HCT116 (cell line): ENCODE results near the gene ZFPL1. TPM values are rescaled to one million over a fixed set of nuclear protein-coding genes. Genes with fewer than 3 reads are reported as not detected.

Source experiments
- ATAC-seq: fragments of 200-7000 bp; cut with Tn5 transposase; 2 replicates; pipeline ENCODE4 v1.9.1; 2020; ENCODE audit warnings: mild to moderate bottlenecking, moderate library complexity
- BruUV-seq: library from RNA; stranded (reverse); fragments of 400-500 nt; replicated peaks from 2 replicates; lab custom pipeline; 2021; lab: Mats Ljungman, UMichigan
- CTCF ChIA-PET: fragments of 300-600 bp; sonication (Branson Sonifier 250); formaldehyde crosslinking; loops from one replicate; lab custom pipeline; 2021; ENCODE audit warnings: antibody characterized with exemption; lab: Charles Lee
- POLR2A ChIA-PET: fragments of 300-600, 350-600 bp; sonication (Branson Sonifier 250); formaldehyde crosslinking; loops from one replicate; lab custom pipeline; 2021; ENCODE audit warnings: antibody characterized with exemption; lab: Charles Lee
- RAD21 ChIA-PET, 2 experiments: fragments of 300-600 bp; sonication (Branson Sonifier 250); formaldehyde crosslinking; loops; one replicate each; lab custom pipeline; 2023; ENCODE audit warnings: low total read pairs in 2 of 2; ENCODE audit not compliant: uncharacterized antibody in 2 of 2, unreplicated experiment in 2 of 2, low non-redundant PET in 1 of 2; lab: Charles Lee
- DNase-seq: peaks from one replicate; pipeline ENCODE4 v3.0.0-alpha.2; 2010; ENCODE audit warnings: low read depth, low spot score
- H2AFZ ChIP-seq: fragments of 200-600 bp; shearing (Covaris generic), sonication (generic); 2 replicates; pipeline ENCODE4 v1.6.1; 2017; ENCODE audit warnings: low read depth, mixed run types, mixed read lengths, antibody characterized with exemption, low read length; ENCODE audit not compliant: poor library complexity, severe bottlenecking
- H3K27ac ChIP-seq: 2 replicates; pipeline ENCODE4 v1.5.1; 2012; ENCODE audit warnings: low read depth, low read length
- H3K27me3 ChIP-seq: fragments of 200-600 bp; sonication (generic); 2 replicates; pipeline ENCODE4 v1.6.1; 2016; ENCODE audit warnings: mixed run types, low read length, mixed read lengths; ENCODE audit not compliant: insufficient read depth
- H3K36me3 ChIP-seq, 2 experiments: fragments of 200-500 bp in 1 of 2; fragments of 200-600 bp in 1 of 2; sonication (Bioruptor generic) in 1 of 2; sonication (generic) in 1 of 2; 2 replicates each; pipeline versions ENCODE4 v1.5.1 to v1.6.1; 2014 to 2016; ENCODE audit warnings: low read length in 2 of 2, inconsistent platforms in 1 of 2, mixed read lengths in 1 of 2, mixed run types in 1 of 2; ENCODE audit not compliant: insufficient read depth in 2 of 2, control insufficient read depth in 1 of 2
- H3K4me1 ChIP-seq, 2 experiments: fragments of 200-600 bp in 1 of 2; sonication (generic) in 1 of 2; 2 replicates each; pipeline versions ENCODE4 v1.5.1 to v1.6.1; 2012 to 2017; ENCODE audit warnings: low read length in 2 of 2, inconsistent platforms in 1 of 2, mild to moderate bottlenecking in 1 of 2, mixed read lengths in 1 of 2, mixed run types in 1 of 2, moderate library complexity in 1 of 2; ENCODE audit not compliant: insufficient read depth in 2 of 2, control insufficient read depth in 1 of 2
- H3K4me2 ChIP-seq: fragments of 200-600 bp; sonication (generic); 2 replicates; pipeline ENCODE4 v1.6.1; 2017; ENCODE audit warnings: mixed run types, low read length, mixed read lengths
- H3K4me3 ChIP-seq, 2 experiments: fragments of 200-600 bp in 1 of 2; sonication (generic) in 1 of 2; replicated peaks in 1 of 2; 2 replicates each; pipeline ENCODE4 v1.5.1; 2011 to 2016; ENCODE audit warnings: low read length in 2 of 2, control low read depth in 1 of 2, low read depth in 1 of 2, mild to moderate bottlenecking in 1 of 2, mixed read lengths in 1 of 2, mixed run types in 1 of 2
- H3K79me2 ChIP-seq: fragments of 200-600 bp; sonication (generic); 2 replicates; pipeline ENCODE4 v1.6.1; 2017; ENCODE audit warnings: mild to moderate bottlenecking, mixed run types, low read length, moderate library complexity, mixed read lengths; ENCODE audit not compliant: insufficient read depth
- H3K9ac ChIP-seq: fragments of 200-600 bp; sonication (generic); 2 replicates; pipeline ENCODE4 v1.6.1; 2016; ENCODE audit warnings: low read length, mixed read lengths
- H3K9me2 ChIP-seq: fragments of 200-600 bp; sonication (generic), shearing (Covaris generic); 2 replicates; pipeline ENCODE4 v1.6.1; 2017; ENCODE audit warnings: mixed run types, mild to moderate bottlenecking, moderate library complexity; ENCODE audit not compliant: insufficient read depth
- H3K9me3 ChIP-seq, 2 experiments: fragments of 200-500 bp in 1 of 2; fragments of 200-600 bp in 1 of 2; sonication (Bioruptor generic) in 1 of 2; sonication (generic) in 1 of 2; 2 replicates each; pipeline ENCODE4 v1.6.1; 2014 to 2017; ENCODE audit warnings: low read length in 2 of 2, mixed read lengths in 2 of 2, inconsistent platforms in 1 of 2, low read depth in 1 of 2, mild to moderate bottlenecking in 1 of 2, mixed run types in 1 of 2, moderate library complexity in 1 of 2; ENCODE audit not compliant: control insufficient read depth in 1 of 2, insufficient read depth in 1 of 2
- H4K20me1 ChIP-seq: fragments of 200-600 bp; sonication (generic), shearing (Covaris generic); 2 replicates; pipeline ENCODE4 v1.6.1; 2017; ENCODE audit warnings: mixed run types, mild to moderate bottlenecking, moderate library complexity; ENCODE audit not compliant: insufficient read depth
- EGR1 ChIP-seq: IDR thresholded peaks from 2 replicates; pipeline ENCODE4 v1.6.1; 2012; ENCODE audit warnings: low read depth
- ELF1 ChIP-seq: IDR thresholded peaks from 2 replicates; pipeline ENCODE4 v1.6.1; 2012; ENCODE audit warnings: low read depth, borderline replicate concordance
- EZH2 ChIP-seq: fragments of 200-600 bp; sonication (generic); IDR thresholded peaks from 2 replicates; pipeline ENCODE4 v1.6.1; 2017; ENCODE audit warnings: antibody characterized with exemption, mixed run types
- FOSL1 ChIP-seq: IDR thresholded peaks from 2 replicates; pipeline ENCODE4 v1.6.1; 2012; ENCODE audit warnings: low read depth
- POLR2AphosphoS5 ChIP-seq: IDR thresholded peaks from 2 replicates; pipeline ENCODE4 v1.6.1; 2011; ENCODE audit warnings: mild to moderate bottlenecking, low read depth, low read length, moderate library complexity
- RAD21 ChIP-seq: IDR thresholded peaks from 2 replicates; pipeline ENCODE4 v1.6.1; 2012; ENCODE audit warnings: low read depth, mild to moderate bottlenecking
- SIN3A ChIP-seq: IDR thresholded peaks from 2 replicates; pipeline ENCODE4 v1.6.1; 2012; ENCODE audit warnings: low read depth
- SRF ChIP-seq: IDR thresholded peaks from 2 replicates; pipeline ENCODE4 v1.6.1; 2012; ENCODE audit warnings: low read depth
- TCF7L2 ChIP-seq: IDR thresholded peaks from 2 replicates; pipeline ENCODE4 v1.7.0; 2011; ENCODE audit warnings: borderline replicate concordance, inconsistent platforms; ENCODE audit not compliant: insufficient read depth, insufficient read length; ENCODE audit errors: extremely low read depth
- ZNF274 ChIP-seq: fragments of 200-500 bp; sonication (Bioruptor generic); IDR thresholded peaks from 2 replicates; pipeline ENCODE4 v1.6.1; 2014; ENCODE audit warnings: mild to moderate bottlenecking, low read depth, low read length, inconsistent platforms
- intact Hi-C: fragments of 100-400 bp; cut with micrococcal nuclease; formaldehyde crosslinking; loops from 2 replicates; pipeline ENCODE4 v1.10.0; 2022
- total RNA-seq: library from RNA; stranded (reverse); gene quantifications from one replicate; pipeline ENCODE4 v1.2.1, GENCODE V29; 2021; ENCODE audit not compliant: unreplicated experiment
- TF ChIP-seq, protein P1 (sequence below): IDR thresholded peaks from 2 replicates; pipeline ENCODE4 v1.6.1; 2012; ENCODE audit warnings: low read depth
- TF ChIP-seq, protein P2 (sequence below): IDR thresholded peaks from 2 replicates; pipeline ENCODE4 v1.6.1; 2012
- TF ChIP-seq, protein P3 (sequence below), 3 experiments: fragments of 200-600 bp in 1 of 3; sonication (generic) in 1 of 3; IDR thresholded peaks in 2 of 3; conservative IDR thresholded peaks in 1 of 3; 2 replicates each; pipeline ENCODE4 v1.5.1; 2012 to 2017; ENCODE audit warnings: low read depth in 2 of 3, low read length in 2 of 3, antibody characterized with exemption in 1 of 3, borderline replicate concordance in 1 of 3, control low read depth in 1 of 3, mild to moderate bottlenecking in 1 of 3, mixed read lengths in 1 of 3, mixed run types in 1 of 3, moderate library complexity in 1 of 3; ENCODE audit not compliant: insufficient read depth in 1 of 3

The ZFPL1 gene
- total RNA-seq, 1 experiment from 2014 or later, result 35.3 TPM

DNA sequence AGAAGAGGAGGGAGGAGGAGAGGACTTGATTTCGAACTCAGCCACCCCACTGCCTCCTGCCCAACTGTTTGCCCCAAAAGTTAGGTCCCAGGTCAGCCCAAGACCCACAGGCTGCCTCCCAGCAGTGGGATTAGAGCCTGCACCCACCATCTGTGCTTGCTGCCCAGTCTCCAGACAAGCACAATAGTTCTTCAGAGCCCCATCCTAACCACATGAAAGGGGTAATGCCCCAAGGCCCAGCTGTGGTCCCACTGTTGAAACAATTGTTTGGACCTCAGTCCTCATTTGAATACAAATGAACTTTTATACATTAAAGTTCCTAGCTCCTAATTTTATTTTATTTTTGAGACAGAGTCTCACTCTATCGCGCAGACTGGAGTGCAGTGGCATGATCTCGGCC lies 6.6 kb downstream of the ZFPL1 start:
- ChIA-PET CTCF (interaction anchor here (1.3 kb wide), 1 partner anchor 20 kb away, joined by 4 read pairs; no protein-coding TSS in a partner anchor), POLR2A (no interaction called here), RAD21 (no interaction called here)
- no peak for ATAC-seq
- no peaks in the 10 kb centered on the region for H3K79me2 ChIP-seq
- no peak for DNase-seq
- TF ChIP-seq TCF7L2 (no peak), EGR1 (no peak), POLR2AphosphoS5 (no peak), SRF (no peak), EZH2 (no peak), ZNF274 (no peak), ELF1 (no peak), SIN3A (no peak), FOSL1 (no peak), RAD21 (no peak)
- TF ChIP-seq, protein P1, sequence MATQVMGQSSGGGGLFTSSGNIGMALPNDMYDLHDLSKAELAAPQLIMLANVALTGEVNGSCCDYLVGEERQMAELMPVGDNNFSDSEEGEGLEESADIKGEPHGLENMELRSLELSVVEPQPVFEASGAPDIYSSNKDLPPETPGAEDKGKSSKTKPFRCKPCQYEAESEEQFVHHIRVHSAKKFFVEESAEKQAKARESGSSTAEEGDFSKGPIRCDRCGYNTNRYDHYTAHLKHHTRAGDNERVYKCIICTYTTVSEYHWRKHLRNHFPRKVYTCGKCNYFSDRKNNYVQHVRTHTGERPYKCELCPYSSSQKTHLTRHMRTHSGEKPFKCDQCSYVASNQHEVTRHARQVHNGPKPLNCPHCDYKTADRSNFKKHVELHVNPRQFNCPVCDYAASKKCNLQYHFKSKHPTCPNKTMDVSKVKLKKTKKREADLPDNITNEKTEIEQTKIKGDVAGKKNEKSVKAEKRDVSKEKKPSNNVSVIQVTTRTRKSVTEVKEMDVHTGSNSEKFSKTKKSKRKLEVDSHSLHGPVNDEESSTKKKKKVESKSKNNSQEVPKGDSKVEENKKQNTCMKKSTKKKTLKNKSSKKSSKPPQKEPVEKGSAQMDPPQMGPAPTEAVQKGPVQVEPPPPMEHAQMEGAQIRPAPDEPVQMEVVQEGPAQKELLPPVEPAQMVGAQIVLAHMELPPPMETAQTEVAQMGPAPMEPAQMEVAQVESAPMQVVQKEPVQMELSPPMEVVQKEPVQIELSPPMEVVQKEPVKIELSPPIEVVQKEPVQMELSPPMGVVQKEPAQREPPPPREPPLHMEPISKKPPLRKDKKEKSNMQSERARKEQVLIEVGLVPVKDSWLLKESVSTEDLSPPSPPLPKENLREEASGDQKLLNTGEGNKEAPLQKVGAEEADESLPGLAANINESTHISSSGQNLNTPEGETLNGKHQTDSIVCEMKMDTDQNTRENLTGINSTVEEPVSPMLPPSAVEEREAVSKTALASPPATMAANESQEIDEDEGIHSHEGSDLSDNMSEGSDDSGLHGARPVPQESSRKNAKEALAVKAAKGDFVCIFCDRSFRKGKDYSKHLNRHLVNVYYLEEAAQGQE, result no peak
- TF ChIP-seq, protein P2, sequence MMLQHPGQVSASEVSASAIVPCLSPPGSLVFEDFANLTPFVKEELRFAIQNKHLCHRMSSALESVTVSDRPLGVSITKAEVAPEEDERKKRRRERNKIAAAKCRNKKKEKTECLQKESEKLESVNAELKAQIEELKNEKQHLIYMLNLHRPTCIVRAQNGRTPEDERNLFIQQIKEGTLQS, result no peak
- TF ChIP-seq, protein P3, sequence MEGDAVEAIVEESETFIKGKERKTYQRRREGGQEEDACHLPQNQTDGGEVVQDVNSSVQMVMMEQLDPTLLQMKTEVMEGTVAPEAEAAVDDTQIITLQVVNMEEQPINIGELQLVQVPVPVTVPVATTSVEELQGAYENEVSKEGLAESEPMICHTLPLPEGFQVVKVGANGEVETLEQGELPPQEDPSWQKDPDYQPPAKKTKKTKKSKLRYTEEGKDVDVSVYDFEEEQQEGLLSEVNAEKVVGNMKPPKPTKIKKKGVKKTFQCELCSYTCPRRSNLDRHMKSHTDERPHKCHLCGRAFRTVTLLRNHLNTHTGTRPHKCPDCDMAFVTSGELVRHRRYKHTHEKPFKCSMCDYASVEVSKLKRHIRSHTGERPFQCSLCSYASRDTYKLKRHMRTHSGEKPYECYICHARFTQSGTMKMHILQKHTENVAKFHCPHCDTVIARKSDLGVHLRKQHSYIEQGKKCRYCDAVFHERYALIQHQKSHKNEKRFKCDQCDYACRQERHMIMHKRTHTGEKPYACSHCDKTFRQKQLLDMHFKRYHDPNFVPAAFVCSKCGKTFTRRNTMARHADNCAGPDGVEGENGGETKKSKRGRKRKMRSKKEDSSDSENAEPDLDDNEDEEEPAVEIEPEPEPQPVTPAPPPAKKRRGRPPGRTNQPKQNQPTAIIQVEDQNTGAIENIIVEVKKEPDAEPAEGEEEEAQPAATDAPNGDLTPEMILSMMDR (IDR thresholded peaks at IDR 0.05 in 2 of 3, conservative IDR thresholded peaks at IDR 0.05 in 1 of 3; ENCODE audit: borderline replicate concordance in 1 of 3, insufficient read depth in 1 of 3, low read depth in 2 of 3, low read length in 2 of 3), result no peak
- no peaks in the 10 kb centered on the region for H3K9me3 ChIP-seq
- no peak overlapping the region for H3K27ac ChIP-seq
- intact Hi-C loops, result no loop called here
- peaks cover 0 to 18% of the 10 kb centered on the region in 2 experiments; a peak in 1 of 4 replicates for H3K36me3 ChIP-seq
- no peak overlapping the region for H3K4me3 ChIP-seq
- H2AFZ ChIP-seq, result no peak overlapping the region
- no peaks in the 10 kb centered on the region for H4K20me1 ChIP-seq
- no peaks in the 10 kb centered on the region for H3K9me2 ChIP-seq
- H3K9ac ChIP-seq, result no peak overlapping the region
- peaks cover 0 to 2% of the 10 kb centered on the region in 2 experiments; a peak in 2 of 4 replicates for H3K4me1 ChIP-seq
- BruUV-seq, result no TSS peak
- H3K27me3 ChIP-seq, result no peaks in the 10 kb centered on the region
- H3K4me2 ChIP-seq, result no peak overlapping the region
